Ishikawa (cell line): Measurements from ENCODE around the gene FTO.

Experiments used
- CEBPB ChIP-seq: IDR thresholded peaks from 2 replicates; pipeline ENCODE4 v1.6.1; 2012
- CREB1 ChIP-seq: IDR thresholded peaks from 2 replicates; pipeline ENCODE4 v1.6.1; 2012; ENCODE audit warnings: low read depth
- EGR1 ChIP-seq: IDR thresholded peaks from 2 replicates; pipeline ENCODE4 v1.6.1; 2012
- EP300 ChIP-seq: IDR thresholded peaks from 2 replicates; pipeline ENCODE4 v1.6.1; 2012; ENCODE audit warnings: borderline replicate concordance
- FOXM1 ChIP-seq: IDR thresholded peaks from 2 replicates; pipeline ENCODE4 v1.6.1; 2012; ENCODE audit warnings: low read depth, borderline replicate concordance
- NFIC ChIP-seq: IDR thresholded peaks from 2 replicates; pipeline ENCODE4 v1.6.1; 2012
- RAD21 ChIP-seq: IDR thresholded peaks from 2 replicates; pipeline ENCODE4 v1.6.1; 2012; ENCODE audit warnings: low read depth
- TAF1 ChIP-seq: IDR thresholded peaks from 2 replicates; pipeline ENCODE4 v1.6.1; 2012; ENCODE audit warnings: low read depth, mild to moderate bottlenecking
- TCF12 ChIP-seq: IDR thresholded peaks from 2 replicates; pipeline ENCODE4 v1.6.1; 2012; ENCODE audit warnings: low read depth
- TEAD4 ChIP-seq: IDR thresholded peaks from 2 replicates; pipeline ENCODE4 v1.6.1; 2012
- YY1 ChIP-seq: IDR thresholded peaks from 2 replicates; pipeline ENCODE4 v1.6.1; 2012; ENCODE audit warnings: low read depth
- ZBTB7A ChIP-seq: IDR thresholded peaks from 2 replicates; pipeline ENCODE4 v1.6.1; 2012; ENCODE audit warnings: low read depth
- TF ChIP-seq, protein P1 (sequence below): IDR thresholded peaks from 2 replicates; pipeline ENCODE4 v1.6.1; 2012
- TF ChIP-seq, protein P2 (sequence below): IDR thresholded peaks from 2 replicates; pipeline ENCODE4 v1.6.1; 2012
- TF ChIP-seq, protein P3 (sequence below): IDR thresholded peaks from 2 replicates; pipeline ENCODE4 v1.6.1; 2012; ENCODE audit warnings: low read depth, mild to moderate bottlenecking

The FTO gene

DNA sequence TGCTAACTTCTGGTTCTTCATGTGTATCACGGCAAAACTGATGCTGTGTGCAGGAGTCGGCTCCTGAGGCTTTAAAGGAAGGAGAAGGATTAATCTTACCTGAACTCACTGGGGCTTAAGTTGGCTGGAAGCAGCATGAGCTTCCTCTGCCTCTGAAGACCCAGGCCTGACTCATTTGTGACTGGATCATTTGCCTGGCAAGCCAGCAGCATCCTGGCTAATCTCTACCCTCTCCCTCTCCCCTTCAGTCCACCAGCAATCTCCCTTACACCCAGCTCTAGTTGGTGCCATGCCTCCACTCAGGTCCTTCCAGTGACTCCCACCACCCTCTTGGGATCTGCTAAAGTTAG, 432.3 kb downstream of the FTO start:
- TF ChIP-seq TCF12 (no peak), TEAD4 (no peak), ZBTB7A (no peak), TAF1 (no peak), RAD21 (no peak), NFIC (no peak), CREB1 (no peak), CEBPB (no peak), FOXM1 (no peak), EGR1 (no peak), YY1 (no peak), EP300 (no peak)
- TF ChIP-seq, protein P1, sequence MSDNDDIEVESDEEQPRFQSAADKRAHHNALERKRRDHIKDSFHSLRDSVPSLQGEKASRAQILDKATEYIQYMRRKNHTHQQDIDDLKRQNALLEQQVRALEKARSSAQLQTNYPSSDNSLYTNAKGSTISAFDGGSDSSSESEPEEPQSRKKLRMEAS: no peak
- TF ChIP-seq, protein P2, sequence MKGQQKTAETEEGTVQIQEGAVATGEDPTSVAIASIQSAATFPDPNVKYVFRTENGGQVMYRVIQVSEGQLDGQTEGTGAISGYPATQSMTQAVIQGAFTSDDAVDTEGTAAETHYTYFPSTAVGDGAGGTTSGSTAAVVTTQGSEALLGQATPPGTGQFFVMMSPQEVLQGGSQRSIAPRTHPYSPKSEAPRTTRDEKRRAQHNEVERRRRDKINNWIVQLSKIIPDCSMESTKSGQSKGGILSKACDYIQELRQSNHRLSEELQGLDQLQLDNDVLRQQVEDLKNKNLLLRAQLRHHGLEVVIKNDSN: no peak
- TF ChIP-seq, protein P3, sequence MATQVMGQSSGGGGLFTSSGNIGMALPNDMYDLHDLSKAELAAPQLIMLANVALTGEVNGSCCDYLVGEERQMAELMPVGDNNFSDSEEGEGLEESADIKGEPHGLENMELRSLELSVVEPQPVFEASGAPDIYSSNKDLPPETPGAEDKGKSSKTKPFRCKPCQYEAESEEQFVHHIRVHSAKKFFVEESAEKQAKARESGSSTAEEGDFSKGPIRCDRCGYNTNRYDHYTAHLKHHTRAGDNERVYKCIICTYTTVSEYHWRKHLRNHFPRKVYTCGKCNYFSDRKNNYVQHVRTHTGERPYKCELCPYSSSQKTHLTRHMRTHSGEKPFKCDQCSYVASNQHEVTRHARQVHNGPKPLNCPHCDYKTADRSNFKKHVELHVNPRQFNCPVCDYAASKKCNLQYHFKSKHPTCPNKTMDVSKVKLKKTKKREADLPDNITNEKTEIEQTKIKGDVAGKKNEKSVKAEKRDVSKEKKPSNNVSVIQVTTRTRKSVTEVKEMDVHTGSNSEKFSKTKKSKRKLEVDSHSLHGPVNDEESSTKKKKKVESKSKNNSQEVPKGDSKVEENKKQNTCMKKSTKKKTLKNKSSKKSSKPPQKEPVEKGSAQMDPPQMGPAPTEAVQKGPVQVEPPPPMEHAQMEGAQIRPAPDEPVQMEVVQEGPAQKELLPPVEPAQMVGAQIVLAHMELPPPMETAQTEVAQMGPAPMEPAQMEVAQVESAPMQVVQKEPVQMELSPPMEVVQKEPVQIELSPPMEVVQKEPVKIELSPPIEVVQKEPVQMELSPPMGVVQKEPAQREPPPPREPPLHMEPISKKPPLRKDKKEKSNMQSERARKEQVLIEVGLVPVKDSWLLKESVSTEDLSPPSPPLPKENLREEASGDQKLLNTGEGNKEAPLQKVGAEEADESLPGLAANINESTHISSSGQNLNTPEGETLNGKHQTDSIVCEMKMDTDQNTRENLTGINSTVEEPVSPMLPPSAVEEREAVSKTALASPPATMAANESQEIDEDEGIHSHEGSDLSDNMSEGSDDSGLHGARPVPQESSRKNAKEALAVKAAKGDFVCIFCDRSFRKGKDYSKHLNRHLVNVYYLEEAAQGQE: no peak

DNA sequence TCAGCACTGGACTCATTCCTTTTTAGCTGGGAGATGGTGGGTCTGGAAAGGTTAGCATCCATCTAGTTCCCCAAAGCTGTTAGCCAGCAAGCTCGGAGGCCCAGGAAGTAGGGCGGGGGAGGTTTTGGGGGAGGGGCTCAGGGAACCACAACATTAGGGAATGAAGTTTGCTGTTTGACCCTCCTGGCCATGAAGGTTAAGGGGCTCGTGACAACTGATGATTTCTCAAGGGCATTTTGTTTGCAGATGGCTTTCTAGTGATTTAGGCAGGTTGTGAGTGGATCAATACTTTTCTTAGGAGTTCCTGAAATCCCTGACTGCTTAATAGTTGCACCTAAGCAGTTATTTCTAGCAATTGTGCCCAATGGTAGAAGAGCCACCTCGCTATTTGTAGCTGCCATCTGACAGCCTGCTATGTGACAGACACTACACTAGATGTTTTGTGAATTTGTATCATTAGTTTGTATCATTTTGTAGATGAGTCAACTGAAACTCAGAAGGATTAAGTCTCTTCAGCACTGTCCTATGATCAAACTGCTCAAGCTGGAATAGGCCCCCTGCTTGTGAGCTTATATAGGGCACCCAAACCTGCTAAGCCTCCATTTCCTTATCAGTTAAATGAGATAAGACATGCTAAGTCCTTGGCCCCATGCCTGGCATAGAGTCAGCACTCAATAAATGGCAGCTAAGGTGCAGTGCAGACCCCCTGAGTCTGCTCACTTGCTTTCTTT, 436.3 kb downstream of the FTO start:
- TF ChIP-seq TCF12 (no peak), ZBTB7A (no peak)

DNA sequence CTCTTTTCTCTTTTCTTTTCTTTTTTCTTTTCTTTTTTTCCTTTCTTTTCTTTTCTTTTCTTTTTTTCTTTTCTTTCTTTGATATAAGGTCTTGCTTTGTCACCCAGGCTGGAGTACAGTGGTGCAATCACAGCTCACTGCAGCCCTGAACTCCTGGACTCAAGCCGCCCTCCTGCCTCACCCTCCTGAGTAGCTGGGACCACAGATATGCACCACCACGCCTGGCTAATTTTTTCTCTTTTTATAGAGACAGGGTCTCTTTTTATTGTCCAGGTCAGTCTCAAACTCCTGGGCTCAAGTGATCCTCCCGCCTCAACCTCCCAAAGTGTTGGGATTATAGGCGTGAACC, 436.8 kb downstream of the FTO start:
- TF ChIP-seq FOXM1: no peak
- no peak for TF ChIP-seq RAD21
- no peak for TF ChIP-seq YY1
- TF ChIP-seq CEBPB: no peak
- no peak for TF ChIP-seq TCF12

DNA sequence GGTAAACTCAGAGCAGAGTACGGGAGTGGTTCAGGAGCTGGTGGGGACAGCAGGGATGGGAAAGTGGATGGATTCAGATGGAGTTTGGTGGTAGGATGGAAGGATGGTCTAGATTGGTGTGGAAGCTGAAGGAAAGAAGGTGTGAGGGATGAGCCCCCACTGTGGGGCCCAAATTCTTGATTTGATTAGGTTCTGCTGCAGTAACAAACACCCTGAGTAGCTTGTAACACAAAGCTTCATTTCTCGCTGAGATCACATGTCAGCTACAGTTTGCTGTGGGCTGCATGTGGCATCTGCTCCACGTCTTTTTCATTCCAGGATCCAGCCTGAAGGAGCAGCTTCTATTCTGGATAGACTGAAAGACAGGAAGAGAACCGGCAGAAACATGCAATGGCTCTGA, 438.8 kb downstream of the FTO start:
- no peak for TF ChIP-seq CEBPB
- TF ChIP-seq YY1: no peak
- no peak for TF ChIP-seq NFIC
- TF ChIP-seq, protein P2: no peak
- no peak for TF ChIP-seq TAF1
- no peak for TF ChIP-seq RAD21
- no peak for TF ChIP-seq EP300
- TF ChIP-seq, protein P3: no peak
- no peak for TF ChIP-seq TCF12
- TF ChIP-seq ZBTB7A: no peak
- no peak for TF ChIP-seq FOXM1
- no peak for TF ChIP-seq EGR1
- TF ChIP-seq, protein P1: no peak
- no peak for TF ChIP-seq CREB1
- no peak for TF ChIP-seq TEAD4

DNA sequence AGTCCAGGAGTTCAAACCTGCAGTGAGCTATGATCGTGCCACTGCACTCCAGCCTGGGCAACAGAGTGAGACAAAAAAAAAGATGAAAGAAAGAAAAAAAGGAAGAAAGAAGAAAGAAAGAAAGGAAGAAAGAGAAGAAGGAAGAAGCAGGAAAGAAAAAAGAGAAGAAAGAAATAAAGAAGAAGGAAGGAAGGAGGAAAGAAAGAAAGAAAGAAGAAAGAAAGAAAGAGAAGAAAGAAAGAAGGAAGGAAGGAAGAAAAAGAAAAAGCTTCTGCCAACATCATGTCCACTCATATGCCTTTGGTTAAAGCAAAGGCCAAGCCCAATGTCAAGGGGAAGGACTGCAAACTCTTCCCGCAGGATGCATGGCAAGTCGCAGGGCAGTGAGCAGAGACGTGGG, 439.5 kb downstream of the FTO start:
- no peak for TF ChIP-seq TCF12
- no peak for TF ChIP-seq EP300
- TF ChIP-seq, protein P3: no peak
- TF ChIP-seq TEAD4: no peak
- no peak for TF ChIP-seq TAF1
- TF ChIP-seq CEBPB: no peak
- no peak for TF ChIP-seq CREB1
- TF ChIP-seq, protein P1: no peak
- no peak for TF ChIP-seq YY1
- no peak for TF ChIP-seq FOXM1
- TF ChIP-seq EGR1: no peak
